ENCODE results near the gene EFCC1.

Gene EFCC1

DNA sequence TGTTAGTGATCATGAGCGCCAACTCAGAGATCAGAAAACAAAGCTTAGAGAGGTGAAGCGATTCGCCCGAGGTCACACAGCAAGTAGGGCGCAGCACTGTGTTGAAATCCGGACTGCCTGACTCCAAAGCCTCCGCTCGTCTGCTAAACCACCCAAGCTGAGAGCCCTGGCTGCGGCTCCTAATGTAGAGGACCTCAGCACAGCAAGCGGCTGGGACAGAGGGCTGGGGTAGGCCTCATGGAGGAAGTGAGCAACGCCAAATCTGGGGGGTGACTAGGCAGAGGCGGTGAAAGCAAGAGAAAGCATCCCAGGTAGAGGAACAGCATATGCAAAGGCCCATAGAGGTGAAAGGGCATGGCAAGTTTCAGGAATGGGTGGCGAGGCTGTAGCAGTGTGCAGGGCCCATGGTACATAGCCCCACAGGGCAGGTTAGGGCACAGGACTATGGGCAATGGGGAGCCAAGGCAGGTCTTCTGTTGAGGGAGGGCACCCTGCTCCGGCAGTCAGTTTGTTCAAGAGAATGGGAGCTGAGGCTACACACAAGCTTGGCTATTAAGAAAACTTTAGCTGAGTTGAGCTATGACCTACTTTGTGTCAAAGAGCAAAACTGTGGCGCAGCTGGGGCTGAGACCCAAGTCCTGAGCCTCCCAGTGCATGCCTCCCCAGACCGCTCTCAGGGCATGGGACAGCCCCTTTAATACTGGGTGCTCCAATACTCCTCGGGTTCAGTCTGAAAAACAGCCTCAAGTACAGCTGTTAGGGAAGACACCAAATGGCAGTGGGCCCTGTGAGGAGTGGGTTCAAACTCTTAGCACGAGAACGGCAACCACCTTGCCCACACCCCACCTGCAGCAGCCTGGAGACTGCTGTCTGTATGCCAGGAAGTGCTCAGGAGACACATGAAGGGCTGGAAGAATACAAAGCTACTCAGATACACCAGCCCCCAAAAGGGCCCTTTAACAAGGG lies 6.2 kb upstream of the EFCC1 start:
- no peak for DNase-seq

DNA sequence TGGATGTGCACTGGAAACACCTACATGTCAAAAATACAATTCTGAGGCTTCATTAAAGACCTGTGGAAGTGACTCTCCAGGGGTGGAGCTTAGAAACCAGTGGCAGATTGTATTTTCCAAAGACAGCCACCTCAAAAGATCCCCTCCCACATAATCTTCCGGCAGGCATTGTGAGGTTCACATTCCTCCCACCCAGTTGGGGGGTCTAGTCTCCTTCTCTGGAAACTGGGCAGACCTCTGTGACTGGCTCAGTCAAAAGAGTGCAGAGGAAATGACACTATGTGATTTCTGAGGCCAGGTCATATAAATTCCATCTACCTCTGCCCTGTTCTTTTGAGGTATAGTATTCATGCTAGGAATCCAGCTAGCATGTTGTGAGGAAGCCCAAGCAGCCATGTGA lies 5.4 kb upstream of the EFCC1 start:
- no peak for DNase-seq

DNA sequence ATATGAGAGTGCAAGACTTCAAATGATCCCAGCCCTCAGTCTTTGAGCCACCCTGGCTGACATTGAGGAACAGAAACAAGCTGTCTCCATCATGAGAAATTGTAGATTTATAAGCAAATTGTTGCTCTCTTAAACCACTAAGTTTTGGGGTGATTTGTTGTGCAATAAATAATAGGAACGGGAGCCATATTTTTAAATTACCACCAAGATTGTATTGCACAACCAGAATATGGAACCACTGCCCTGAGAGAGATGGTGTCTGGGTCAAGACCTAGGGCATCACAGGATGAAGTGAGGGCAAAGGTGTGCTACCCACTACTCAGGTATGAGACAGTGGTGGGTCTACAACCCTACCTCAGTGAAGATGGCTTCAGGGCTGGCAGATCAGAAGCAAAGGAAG lies 4.9 kb upstream of the EFCC1 start:
- DNase-seq, result no peak

DNA sequence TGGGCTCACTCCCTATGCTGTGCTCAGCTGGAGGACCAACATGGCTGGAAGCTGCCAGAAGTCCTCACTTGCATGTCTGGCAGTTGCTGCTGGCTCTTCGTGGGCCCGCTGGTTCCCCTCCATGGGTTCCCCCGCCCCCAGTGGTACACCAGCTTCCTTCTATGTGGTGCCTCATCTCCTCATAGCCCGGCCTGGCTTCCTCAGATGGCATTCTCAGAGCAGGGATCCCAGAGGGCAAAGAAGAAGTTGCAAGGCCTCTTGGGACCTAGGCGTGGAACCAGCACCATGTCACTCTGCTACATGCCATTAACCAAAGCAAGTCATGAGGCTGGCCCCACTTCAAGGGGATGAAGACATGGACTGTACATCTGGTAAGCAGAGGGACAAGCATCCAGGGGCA lies 4.4 kb upstream of the EFCC1 start:
- DNase-seq, result no peak

GRCh38 chr3:128997486-128998133 lies 3.5 kb upstream of the EFCC1 start:
- no peak for DNase-seq

DNA sequence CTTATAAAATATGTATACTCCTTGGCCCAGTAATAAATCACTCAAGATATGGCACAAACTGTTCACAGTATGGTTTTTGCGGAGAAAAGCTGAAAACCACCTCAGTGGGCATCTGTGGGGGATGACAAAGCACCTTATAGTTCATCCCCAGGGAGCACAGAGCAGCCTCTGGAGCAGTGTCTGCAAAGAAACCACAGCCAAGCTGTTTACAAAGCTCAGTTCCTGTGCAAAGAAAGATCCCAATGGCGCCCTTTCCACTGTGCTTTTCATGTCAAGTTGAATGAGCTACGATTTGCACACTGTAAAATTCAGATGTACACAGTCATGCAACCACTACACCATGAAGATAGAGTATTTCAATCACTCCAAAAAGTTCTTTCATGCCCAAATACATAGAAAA lies 2.5 kb upstream of the EFCC1 start:
- DNase-seq, result no peak

GRCh38 chr3:128999102-128999501 lies 2.0 kb upstream of the EFCC1 start:
- DNase-seq, result no peak

GRCh38 chr3:129000742-129001100 lies 383 bp upstream of the EFCC1 start:
- no peak for DNase-seq

DNA sequence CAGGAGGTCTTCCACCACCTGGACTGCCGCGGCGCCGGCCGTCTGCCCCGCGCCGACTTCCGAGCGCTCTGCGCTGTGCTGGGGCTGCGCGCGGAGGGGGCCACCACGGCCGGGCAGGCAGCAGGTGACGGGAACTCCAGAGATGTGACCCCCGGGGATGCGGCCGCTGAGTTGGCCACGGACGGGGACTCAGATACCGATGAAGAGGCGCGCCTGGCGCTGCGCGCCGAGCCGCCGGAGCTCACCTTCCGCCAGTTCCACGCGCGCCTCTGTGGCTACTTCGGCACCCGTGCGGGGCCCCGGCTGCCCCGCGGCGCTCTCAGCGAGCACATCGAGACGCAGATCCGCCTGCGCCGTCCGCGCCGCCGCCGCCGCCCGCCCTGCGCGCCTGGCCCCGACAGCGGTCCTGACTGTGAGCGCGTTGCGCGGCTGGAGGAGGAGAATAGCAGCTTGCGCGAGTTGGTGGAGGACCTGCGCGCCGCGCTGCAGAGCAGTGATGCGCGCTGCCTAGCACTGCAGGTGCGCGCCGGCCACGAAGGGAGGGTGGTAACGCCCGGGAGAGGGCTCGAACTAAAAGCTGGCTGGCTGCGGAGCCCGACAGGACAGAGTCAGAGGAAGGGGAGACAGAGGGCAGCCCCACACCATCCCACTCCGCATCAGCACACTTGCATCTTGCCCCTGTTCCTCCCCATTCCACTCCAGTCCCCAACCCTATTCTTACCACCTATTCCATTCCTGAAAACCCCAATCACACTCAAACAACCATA lies 885 bp downstream of the EFCC1 start:
- no peak for DNase-seq

GRCh38 chr3:129002573-129003569 lies 1.8 kb downstream of the EFCC1 start:
- DNase-seq, result no peak

- no peak for DNase-seq
These were observed 2.5 kb downstream of the EFCC1 start for GRCh38 chr3:129003578-129004112.

- DNase-seq, result no peak
These were observed 3.7 kb downstream of the EFCC1 start for GRCh38 chr3:129004639-129005295.

GRCh38 chr3:129005526-129006303 lies 4.6 kb downstream of the EFCC1 start:
- no peak for DNase-seq

DNA sequence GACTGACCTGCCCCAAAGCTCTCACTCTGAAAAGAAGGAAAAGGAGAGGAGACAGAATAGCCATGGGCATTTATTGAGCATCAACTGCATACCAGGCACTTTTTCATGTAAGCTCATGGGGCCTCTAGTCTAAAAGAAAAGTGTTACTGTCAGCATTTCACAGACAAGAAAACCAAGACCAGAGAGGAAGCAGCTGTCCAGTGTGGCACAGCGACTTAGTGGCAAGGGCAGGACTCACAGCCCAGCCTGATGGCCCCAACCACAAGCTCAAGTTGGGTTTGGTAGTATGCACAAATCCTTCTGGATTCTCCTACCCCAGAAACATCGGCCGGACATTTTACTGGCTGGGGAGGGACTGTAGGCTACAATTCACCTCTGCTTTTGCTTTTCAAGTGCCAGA lies 5.8 kb downstream of the EFCC1 start:
- DNase-seq, result no peak

DNA sequence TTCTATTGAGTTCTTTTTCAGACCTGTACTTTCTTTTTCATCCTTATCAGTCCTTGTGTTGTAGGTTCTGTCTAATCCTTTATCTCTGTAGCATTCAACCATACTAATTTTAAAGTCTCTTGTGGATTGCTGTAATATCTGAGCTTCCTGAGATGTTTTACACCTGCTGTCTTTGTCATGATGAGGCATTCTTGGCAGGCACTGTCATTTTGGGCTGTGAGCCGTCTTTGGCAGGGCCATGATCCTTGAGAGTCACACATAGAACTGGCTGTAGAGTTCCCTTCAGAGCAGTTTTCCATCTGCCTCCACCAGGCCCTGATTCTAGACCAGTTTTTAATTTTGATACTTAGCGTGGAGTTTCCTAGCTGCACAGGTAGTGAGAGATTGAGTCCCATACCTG lies 6.7 kb downstream of the EFCC1 start:
- DNase-seq, result no peak

DNA sequence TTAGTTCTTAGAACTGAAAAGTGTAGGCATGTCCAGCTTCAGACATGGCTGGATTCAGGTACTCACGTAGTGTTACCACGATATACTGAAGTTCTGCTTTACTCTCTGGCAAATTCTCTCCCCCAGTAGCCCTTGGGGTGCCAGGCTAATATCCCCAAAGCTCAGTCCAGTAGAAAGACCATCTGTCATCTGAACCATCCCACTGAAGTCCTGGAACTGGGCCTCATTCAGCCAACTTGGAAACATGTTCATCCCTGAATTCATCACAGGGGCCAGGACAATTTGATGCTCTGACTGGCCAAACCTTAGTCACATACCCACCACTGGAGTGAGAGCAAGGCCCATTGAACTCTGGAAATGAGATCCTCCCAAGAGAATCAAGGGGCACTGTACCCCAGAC lies 8.2 kb downstream of the EFCC1 start:
- DNase-seq, result no peak

- no peak for DNase-seq
These were observed 9.3 kb downstream of the EFCC1 start for GRCh38 chr3:129010310-129010956.

- DNase-seq, result no peak
These were observed 12.4 kb downstream of the EFCC1 start for GRCh38 chr3:129013491-129013891.

GRCh38 chr3:129014148-129014547 lies 13.0 kb downstream of the EFCC1 start:
- no peak for DNase-seq

GRCh38 chr3:129014793-129015345 lies 13.8 kb downstream of the EFCC1 start:
- no peak for DNase-seq
